Stimulated activated CD4-positive, alpha-beta T cell treated with anti-CD3 and anti-CD28 coated beads, Interleukin-15, amount 100 ng/mL, for 24 hours (primary cell): Measurements from ENCODE around the gene HGF.

Experiments used
- DNase-seq: peaks from one replicate; pipeline ENCODE4 v3.0.0-alpha.2; 2020

HGF gene

GRCh38 chr7:81676813-81677212 is 93.0 kb downstream of the HGF start:
- no peak for DNase-seq

- DNase-seq, result no peak
These were observed 93.6 kb downstream of the HGF start for GRCh38 chr7:81676105-81676811.

- DNase-seq, result no peak
These were observed 95.4 kb downstream of the HGF start for GRCh38 chr7:81674431-81674830.

- no peak for DNase-seq
These were observed 97.0 kb downstream of the HGF start for GRCh38 chr7:81672872-81673271.

GRCh38 chr7:81669476-81670105 is 100.3 kb downstream of the HGF start:
- no peak for DNase-seq

GRCh38 chr7:81666209-81666608 is 103.6 kb downstream of the HGF start:
- DNase-seq, result no peak

- no peak for DNase-seq
These were observed 104.6 kb downstream of the HGF start for GRCh38 chr7:81665236-81665635.

GRCh38 chr7:81664304-81664703 is 105.5 kb downstream of the HGF start:
- no peak for DNase-seq

GRCh38 chr7:81662531-81662930 is 107.3 kb downstream of the HGF start:
- DNase-seq, result no peak

- DNase-seq, result no peak
These were observed 110.0 kb downstream of the HGF start for GRCh38 chr7:81659697-81660395.

GRCh38 chr7:81657551-81657950 is 112.3 kb downstream of the HGF start:
- DNase-seq, result no peak

GRCh38 chr7:81655271-81655670 is 114.6 kb downstream of the HGF start:
- no peak for DNase-seq

GRCh38 chr7:81652225-81652624 is 117.6 kb downstream of the HGF start:
- DNase-seq, result no peak
